Osteocyte (in vitro differentiated cells): ENCODE results near the gene CMBL. TPM values are rescaled to one million over a fixed set of nuclear protein-coding genes. Genes with fewer than 3 reads are reported as not detected.

ENCODE experiments used
- DNase-seq: peaks from one replicate; pipeline ENCODE4 v3.0.0; 2021; ENCODE audit warnings: mixed read lengths; ENCODE audit not compliant: unreplicated experiment; ENCODE audit errors: extremely low spot score
- H3K27ac Mint-ChIP-seq: one replicate; pipeline ENCODE4 v1.8.0; 2021; ENCODE audit warnings: mild to moderate bottlenecking, mixed read lengths; ENCODE audit not compliant: unreplicated experiment
- H3K27me3 Mint-ChIP-seq: one replicate; pipeline ENCODE4 v1.8.0; 2021; ENCODE audit warnings: mixed read lengths; ENCODE audit not compliant: unreplicated experiment
- H3K36me3 Mint-ChIP-seq: one replicate; pipeline ENCODE4 v1.8.0; 2021; ENCODE audit warnings: mixed read lengths; ENCODE audit not compliant: unreplicated experiment
- H3K4me1 Mint-ChIP-seq: one replicate; pipeline ENCODE4 v1.8.0; 2021; ENCODE audit warnings: mixed read lengths; ENCODE audit not compliant: unreplicated experiment
- H3K4me3 Mint-ChIP-seq: one replicate; pipeline ENCODE4 v1.8.0; 2021; ENCODE audit warnings: mild to moderate bottlenecking, moderate library complexity, mixed read lengths; ENCODE audit not compliant: unreplicated experiment
- H3K9me3 Mint-ChIP-seq: one replicate; pipeline ENCODE4 v1.8.0; 2021; ENCODE audit warnings: mixed read lengths; ENCODE audit not compliant: unreplicated experiment
- CTCF ChIP-seq: fragments of 200-600 bp; sonication (generic); IDR thresholded peaks from 2 replicates; pipeline ENCODE4 v1.5.0; 2021; ENCODE audit warnings: antibody characterized with exemption, mild to moderate bottlenecking, moderate library complexity
- long read RNA-seq: library from polyadenylated mRNA; unstranded; transcript quantifications from one replicate; pipeline ENCODE4 v2.0.0, GENCODE V29; 2021
- total RNA-seq: library from RNA; stranded (reverse); gene quantifications from 2 replicates; pipeline ENCODE4 v1.2.1, GENCODE V29; 2021

Gene CMBL
- 23.3 and 24.2 TPM in 2 replicates for total RNA-seq
- long read RNA-seq, transcript CMBL-201 (6 exons, 2,335 nt) = major isoform, 67 of 157 reads
- long read RNA-seq, partial matches to known transcripts = 87 of 157 reads
- long read RNA-seq, other reads (novel, unspliced or antisense) = 2 of 157 reads

GRCh38 chr5:10307206-10308148, at the start of gene CMBL:
CMBL (minus strand) TSS chr5:10307902; CDS start chr5:10290762, 17,140 bp downstream.
- peaks cover 61% of the 10 kb centered on the region for H3K4me1 Mint-ChIP-seq
- DNase-seq = no peak
- H3K4me3 Mint-ChIP-seq = peak within 1 kb of the TSS; percentile 80
- peak within 1 kb of the TSS; percentile 76 for H3K27ac Mint-ChIP-seq
- peaks cover 6% of the 10 kb centered on the region for H3K36me3 Mint-ChIP-seq
- no peaks in the 10 kb centered on the region for H3K9me3 Mint-ChIP-seq
- no peak for TF ChIP-seq CTCF
- H3K27me3 Mint-ChIP-seq = no peaks in the 10 kb centered on the region

GRCh38 chr5:10355071-10355889, 47.6 kb upstream of the CMBL start:
- H3K27ac Mint-ChIP-seq = peak overlapping the region; percentile 99
- TF ChIP-seq CTCF = no peak
- no peaks in the 10 kb centered on the region for H3K27me3 Mint-ChIP-seq
- peaks cover 2% of the 10 kb centered on the region for H3K36me3 Mint-ChIP-seq
- DNase-seq = no peak
- peaks cover 43% of the 10 kb centered on the region for H3K4me1 Mint-ChIP-seq
- peak overlapping the region; percentile 100 for H3K4me3 Mint-ChIP-seq
- no peaks in the 10 kb centered on the region for H3K9me3 Mint-ChIP-seq

GRCh38 chr5:10354048-10354872, 46.6 kb upstream of the CMBL start:
- Mint-ChIP-seq H3K4me1 (peaks cover 43% of the 10 kb centered on the region), H3K4me3 (peak overlapping the region; percentile 100), H3K27ac (peak overlapping the region; percentile 99), H3K9me3 (no peaks in the 10 kb centered on the region), H3K36me3 (no peaks in the 10 kb centered on the region), H3K27me3 (no peaks in the 10 kb centered on the region)
- no peak for DNase-seq
- peak; percentile 6 for TF ChIP-seq CTCF

GRCh38 chr5:10353241-10354047, 45.7 kb upstream of the CMBL start, which contains the start of gene MARCHF6:
MARCHF6 (plus strand) TSS chr5:10353695; CDS start chr5:10353899, 204 bp downstream.
- peaks cover 39% of the 10 kb centered on the region for H3K4me1 Mint-ChIP-seq
- no peaks in the 10 kb centered on the region for H3K27me3 Mint-ChIP-seq
- peak within 1 kb of the TSS; percentile 99 for H3K27ac Mint-ChIP-seq
- peak; percentile 97 for DNase-seq
- H3K9me3 Mint-ChIP-seq = no peaks in the 10 kb centered on the region
- TF ChIP-seq CTCF = no peak
- H3K4me3 Mint-ChIP-seq = peak within 1 kb of the TSS; percentile 100
- no peaks in the 10 kb centered on the region for H3K36me3 Mint-ChIP-seq
